ENCODE results near the gene LEMD1. TPM values are rescaled to one million over a fixed set of nuclear protein-coding genes. Genes with fewer than 3 reads are reported as not detected.

LEMD1 gene
- total RNA-seq, 2 donors from 2014 or later: not detected

- ATAC-seq (ENCODE audit: insufficient number of reproducible peaks, low FRiP score, low read depth): no peak
- Histone ChIP-seq H3K27ac (no peak overlapping the region), H3K4me1 (ENCODE audit: control insufficient read depth in 1 of 2, low read depth in 2 of 2) (peaks cover 5 to 21% of the 10 kb centered on the region in 2 donors), H3K27me3 (replicated peaks; ENCODE audit: insufficient read depth) (peaks cover 8% of the 10 kb centered on the region), H3K4me3 (no peak overlapping the region), H3K36me3 (no peaks in the 10 kb centered on the region), H3K9me3 (no peaks in the 10 kb centered on the region)
- TF ChIP-seq CTCF (IDR thresholded peaks at IDR 0.05): no peak
- DNase-seq (ENCODE audit: low spot score): no peak
These were observed 73.0 kb downstream of the LEMD1 start for GRCh38 chr1:205348554-205349487.

- Histone ChIP-seq H3K27me3 (replicated peaks; ENCODE audit: insufficient read depth) (peaks cover 13% of the 10 kb centered on the region), H3K4me1 (ENCODE audit: control insufficient read depth in 1 of 2, low read depth in 2 of 2) (peaks cover 12 to 13% of the 10 kb centered on the region in 2 donors), H3K27ac (no peak overlapping the region), H3K4me3 (no peak overlapping the region), H3K9me3 (no peaks in the 10 kb centered on the region), H3K36me3 (no peaks in the 10 kb centered on the region)
- no peak for TF ChIP-seq CTCF (IDR thresholded peaks at IDR 0.05)
- DNase-seq (ENCODE audit: low spot score): no peak
- ATAC-seq (ENCODE audit: insufficient number of reproducible peaks, low FRiP score, low read depth): no peak
These were observed 74.8 kb downstream of the LEMD1 start for GRCh38 chr1:205346956-205347574.

GRCh38 chr1:205345761-205346160, 76.1 kb downstream of the LEMD1 start:
- Histone ChIP-seq H3K27me3 (replicated peaks; ENCODE audit: insufficient read depth) (peaks cover 13% of the 10 kb centered on the region), H3K36me3 (no peaks in the 10 kb centered on the region), H3K4me3 (no peak overlapping the region), H3K4me1 (ENCODE audit: control insufficient read depth in 1 of 2, low read depth in 2 of 2) (peaks cover 12 to 13% of the 10 kb centered on the region in 2 donors), H3K27ac (no peak overlapping the region), H3K9me3 (no peaks in the 10 kb centered on the region)
- no peak for TF ChIP-seq CTCF (IDR thresholded peaks at IDR 0.05)
- DNase-seq (ENCODE audit: low spot score) (no peak), ATAC-seq (ENCODE audit: insufficient number of reproducible peaks, low FRiP score, low read depth) (no peak)

GRCh38 chr1:205344066-205344928, 77.6 kb downstream of the LEMD1 start:
- no peak for DNase-seq (ENCODE audit: low spot score)
- ATAC-seq (ENCODE audit: insufficient number of reproducible peaks, low FRiP score, low read depth): no peak
- peaks cover 13% of the 10 kb centered on the region for H3K27me3 ChIP-seq (replicated peaks; ENCODE audit: insufficient read depth)

More at GRCh38 chr1:205344066-205344928, 77.6 kb downstream of the LEMD1 start:
- TF ChIP-seq CTCF (IDR thresholded peaks at IDR 0.05): no peak
- H3K4me3 ChIP-seq: peak overlapping the region; percentile 65
- no peak overlapping the region for H3K27ac ChIP-seq
- no peaks in the 10 kb centered on the region for H3K36me3 ChIP-seq
- H3K9me3 ChIP-seq: no peaks in the 10 kb centered on the region
- peaks cover 12 to 13% of the 10 kb centered on the region in 2 donors for H3K4me1 ChIP-seq (ENCODE audit: control insufficient read depth in 1 of 2, low read depth in 2 of 2)

All from thoracic aorta (tissue), 2 donors.